Adipose tissue (tissue), 3 donors: Measurements from ENCODE around the gene GLDC. TPM values are rescaled to one million over a fixed set of nuclear protein-coding genes. Genes with fewer than 3 reads are reported as not detected.
"Not testable (repeated sequence)": the region's sequence is repeated elsewhere in the genome, so short reads cannot be mapped to it uniquely, and the experiment has no call there.

Experiments used
- H3K27ac ChIP-seq: one replicate; pipeline ENCODE4 v1.5.1; 2013; ENCODE audit warnings: low read depth, low read length
- WGBS, 3 donors: extraction: QIAGEN DNeasy Blood & Tissue Kit; methylation state at CpG; one replicate each; pipeline ENCODE4 v1.1.7; 2013; 5-methylcytosine and 5-hydroxymethylcytosine counted together
- polyA plus RNA-seq, 3 donors: library from polyadenylated mRNA; stranded (reverse); fragments of 200-250 nt; gene quantifications; one replicate each; pipeline ENCODE4 v1.2.3, GENCODE V29; 2013
- donor health status: healthy with polysubstance abuse.
- donor health status: Bipolar disorder and iron deficiency.
- donor health status: healthy.

Gene GLDC
- polyA plus RNA-seq, 3 donors: 0.07 to 0.45 (median 0.12) TPM

- 70 to 79% (median 74%) methylated on average over 19 of the region's 19 CpGs for WGBS, 3 donors
- no peak overlapping the region for H3K27ac ChIP-seq
These were observed 12.9 kb downstream of the GLDC start for GRCh38 chr9:6632516-6633183.

GRCh38 chr9:6631207-6631512 lies 14.4 kb downstream of the GLDC start:
- 82 to 91% (median 90%) methylated on average over 4 of the region's 4 CpGs for WGBS, 3 donors
- no peak overlapping the region for H3K27ac ChIP-seq

GRCh38 chr9:6630502-6631206 lies 14.9 kb downstream of the GLDC start:
- no peak overlapping the region for H3K27ac ChIP-seq
- 85 to 88% (median 85%) methylated on average over 11 of the region's 11 CpGs for WGBS, 3 donors

GRCh38 chr9:6628704-6629103 lies 16.8 kb downstream of the GLDC start:
- WGBS, 3 donors: 76 to 85% (median 80%) methylated on average over 2 of the region's 2 CpGs
- no peak overlapping the region for H3K27ac ChIP-seq

DNA sequence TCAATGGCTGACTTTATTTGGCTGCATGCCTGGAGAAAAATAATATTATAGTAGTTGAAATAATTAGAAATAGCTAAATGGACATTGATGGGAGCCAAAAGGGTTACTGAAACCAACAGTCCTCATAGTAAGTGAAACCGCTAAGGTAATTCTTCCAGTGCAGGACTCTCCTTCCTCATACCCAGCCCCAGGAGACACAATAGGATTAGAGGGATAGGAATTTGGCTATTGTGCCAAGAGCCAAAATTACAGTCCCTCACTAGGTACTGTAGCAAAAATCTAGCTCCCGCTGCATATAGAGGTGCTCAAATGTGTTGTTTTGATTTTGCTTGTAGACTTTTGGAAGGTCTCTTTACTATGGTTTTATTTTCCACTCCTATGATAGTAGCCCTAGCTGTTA lies 20.2 kb downstream of the GLDC start:
- no peak overlapping the region for H3K27ac ChIP-seq
- WGBS, 3 donors: 40 to 88% (median 42%) methylated on average over 2 of the region's 2 CpGs

GRCh38 chr9:6622784-6623183 lies 22.7 kb downstream of the GLDC start:
- not testable (repeated sequence) for H3K27ac ChIP-seq
- WGBS, 3 donors: 94 to 97% methylated on average over 3 to 29 of the region's 29 CpGs; no CpG with 5 or more reads in 1 of the 3 donors

- no peak overlapping the region for H3K27ac ChIP-seq
- whole genome bisulfite sequencing, 3 donors: 84 to 90% (median 90%) methylated on average over 5 of the region's 5 CpGs
These were observed 24.7 kb downstream of the GLDC start for GRCh38 chr9:6620796-6621195.

DNA sequence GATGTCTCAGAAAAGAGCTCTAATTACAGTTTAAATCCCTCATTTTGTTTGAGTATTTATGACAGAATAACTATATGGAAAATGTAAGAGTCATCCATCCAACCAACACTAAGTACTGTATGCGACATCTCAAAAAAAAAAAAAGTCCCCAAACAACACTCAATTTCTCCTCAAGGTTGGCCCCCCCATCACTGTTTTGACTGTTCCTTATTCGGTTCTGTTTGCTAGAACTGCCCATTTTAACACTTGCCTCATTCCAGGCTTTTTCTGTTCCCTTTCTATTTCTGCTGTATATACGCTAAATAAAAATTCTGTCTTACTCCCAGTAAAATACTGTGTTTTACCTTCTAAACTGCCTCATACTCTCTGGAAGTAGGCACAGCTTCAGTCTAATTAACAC lies 25.2 kb downstream of the GLDC start:
- H3K27ac ChIP-seq: no peak overlapping the region
- WGBS, 3 donors: 84 to 93% (median 86%) methylated on average over 3 of the region's 3 CpGs

DNA sequence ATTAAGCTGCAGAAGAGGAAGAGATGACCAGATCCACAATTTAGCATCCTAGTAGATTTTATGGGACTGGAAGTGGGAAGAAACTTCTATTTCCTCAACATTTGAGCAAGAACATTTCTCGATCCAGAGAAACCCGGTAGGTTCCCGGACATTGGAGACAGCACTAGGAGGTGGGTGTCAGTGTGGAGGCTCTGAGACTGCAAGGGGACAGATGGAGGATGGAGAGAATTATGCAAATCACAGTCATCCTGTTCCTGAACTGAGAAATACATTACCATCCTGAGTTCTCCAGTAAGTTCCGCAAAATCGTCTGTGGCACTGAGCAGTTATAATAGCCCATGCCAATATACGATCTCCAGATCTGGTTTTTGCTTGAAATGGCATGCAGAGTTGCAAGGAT lies 25.6 kb downstream of the GLDC start:
- 90 to 91% (median 91%) methylated on average over 6 of the region's 6 CpGs for WGBS, 3 donors
- no peak overlapping the region for H3K27ac ChIP-seq

- no peak overlapping the region for H3K27ac ChIP-seq
- WGBS, 3 donors: 62 to 67% (median 66%) methylated on average over 9 of the region's 9 CpGs
These were observed 28.5 kb downstream of the GLDC start for GRCh38 chr9:6616951-6617602.

DNA sequence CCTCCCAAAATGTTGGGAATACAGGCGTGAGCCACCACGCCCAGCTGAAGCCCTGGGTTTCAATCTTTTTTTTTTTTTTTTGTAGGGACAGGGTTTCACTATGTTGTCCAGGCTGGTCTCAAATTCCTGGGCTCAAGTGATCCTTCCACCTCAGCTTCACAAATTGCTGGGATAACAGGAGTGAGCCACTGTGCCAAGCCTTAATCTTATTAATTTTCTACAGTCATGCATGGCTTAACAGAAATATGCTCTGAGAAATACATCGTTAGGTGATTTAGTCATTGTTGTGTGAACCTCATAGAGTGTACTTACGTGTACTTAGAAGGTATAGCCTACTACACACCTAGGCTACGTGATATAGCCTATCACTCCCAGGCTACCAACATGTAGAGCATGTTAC lies 31.0 kb downstream of the GLDC start:
- no peak overlapping the region for H3K27ac ChIP-seq
- WGBS, 3 donors: 91 to 96% (median 94%) methylated on average over 5 of the region's 5 CpGs

DNA sequence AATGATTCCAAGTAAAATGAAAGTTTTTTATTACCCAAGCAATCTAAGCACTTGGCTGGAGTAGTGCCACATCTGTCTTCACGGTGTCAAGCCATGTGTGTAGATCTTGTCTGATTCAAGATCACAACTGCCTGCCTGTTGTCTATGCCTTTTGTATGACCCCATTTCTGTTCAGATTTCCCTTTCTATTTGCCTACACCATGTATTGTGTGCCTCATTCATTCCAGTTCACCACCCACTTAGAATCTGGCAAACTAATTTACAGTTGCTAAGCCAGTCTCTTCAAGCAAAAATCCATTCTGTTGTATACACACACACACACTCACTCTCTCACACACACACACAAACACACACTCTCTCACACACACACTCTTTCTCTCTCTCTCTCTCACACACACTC lies 33.7 kb downstream of the GLDC start:
- no peak overlapping the region for H3K27ac ChIP-seq
- WGBS, 3 donors: 61 to 78% (median 65%) methylated on average over 1 of the region's 1 CpG

DNA sequence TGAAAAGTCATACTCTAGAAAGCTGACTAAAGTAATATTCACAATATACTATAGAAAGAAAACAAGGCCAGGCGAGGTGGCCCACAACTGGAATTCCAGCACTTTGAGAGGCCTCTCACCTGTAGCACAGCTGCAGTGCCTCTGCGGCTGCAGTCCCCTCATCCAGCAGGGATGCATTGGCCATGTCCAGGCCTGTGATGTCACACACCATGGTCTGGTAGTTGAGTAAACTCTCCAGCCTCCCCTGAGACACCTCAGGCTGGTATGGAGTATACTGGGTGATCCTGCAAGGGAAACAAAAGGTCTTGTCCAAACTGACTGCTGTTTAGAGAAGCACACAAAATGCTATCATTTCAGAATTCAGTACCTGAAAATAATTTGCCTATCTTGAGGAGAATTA lies 35.5 kb downstream of the GLDC start:
- WGBS, 3 donors: 95 to 100% (median 96%) methylated on average over 2 of the region's 2 CpGs

GRCh38 chr9:6609497-6610016 lies 36.0 kb downstream of the GLDC start:
- 85 to 89% (median 87%) methylated on average over 10 to 11 of the region's 11 CpGs for WGBS, 3 donors
- H3K27ac ChIP-seq: no peak overlapping the region

More for the DNA sequence above, 35.5 kb downstream of the GLDC start:
- H3K27ac ChIP-seq: no peak overlapping the region

- 73 to 80% (median 78%) methylated on average over 5 of the region's 5 CpGs for WGBS, 3 donors
- no peak overlapping the region for H3K27ac ChIP-seq
These were observed 40.3 kb downstream of the GLDC start for GRCh38 chr9:6605202-6605601.

- WGBS, 3 donors: 93 to 95% (median 94%) methylated on average over 4 of the region's 4 CpGs
- H3K27ac ChIP-seq: no peak overlapping the region
These were observed 45.1 kb downstream of the GLDC start for GRCh38 chr9:6600426-6600825.

- no peak overlapping the region for H3K27ac ChIP-seq
- 89 to 95% (median 90%) methylated on average over 5 of the region's 5 CpGs for WGBS, 3 donors
These were observed 45.5 kb downstream of the GLDC start for GRCh38 chr9:6600006-6600405.

DNA sequence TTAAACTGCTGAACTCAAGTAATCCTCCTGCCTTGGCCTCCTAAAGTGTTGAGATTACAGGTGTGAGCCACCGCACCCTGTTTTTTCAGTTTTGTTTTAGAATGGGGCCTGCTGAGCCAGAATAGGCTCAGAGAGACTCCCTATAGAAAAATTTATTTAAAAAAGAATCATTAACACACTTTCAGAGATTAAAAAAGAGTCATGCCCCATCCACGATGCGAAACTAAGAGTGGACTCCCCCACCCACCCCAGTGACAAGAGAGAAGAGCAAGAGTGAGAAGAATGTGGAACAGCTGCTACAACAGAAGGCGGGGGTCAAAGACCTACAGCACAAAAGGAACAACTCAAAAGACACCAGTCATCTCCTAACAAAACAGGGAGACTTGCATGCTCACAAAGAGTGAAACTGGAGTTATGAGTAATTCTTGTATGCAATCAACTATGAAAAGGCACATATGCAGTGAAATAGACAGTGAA lies 47.2 kb downstream of the GLDC start:
- no peak overlapping the region for H3K27ac ChIP-seq
- WGBS, 3 donors: 88 to 90% (median 90%) methylated on average over 4 of the region's 4 CpGs

GRCh38 chr9:6592791-6593190 lies 52.7 kb downstream of the GLDC start:
- no peak overlapping the region for H3K27ac ChIP-seq
- 91 to 96% (median 92%) methylated on average over 4 of the region's 4 CpGs for WGBS, 3 donors
